Liver (tissue), 9 donors: ENCODE data around the gene PITPNC1. TPM values are rescaled to one million over a fixed set of nuclear protein-coding genes. Genes with fewer than 3 reads are reported as not detected.

Source experiments
- DNase-seq: peaks from one replicate; pipeline ENCODE4 v3.0.0-alpha.2; 2017; ENCODE audit warnings: low spot score
- H3K27ac ChIP-seq, 2 donors: one replicate each; pipeline ENCODE4 v1.7.0; 2013; ENCODE audit warnings: inconsistent platforms in 2 of 2, low read length in 2 of 2, control low read depth in 1 of 2, low read depth in 1 of 2, mild to moderate bottlenecking in 1 of 2
- H3K27me3 ChIP-seq, 4 donors: one replicate each; pipeline versions ENCODE4 v1.6.1 to v1.7.0; 2013; ENCODE audit warnings: low read length in 3 of 4, inconsistent platforms in 1 of 4, mild to moderate bottlenecking in 1 of 4, moderate library complexity in 1 of 4; ENCODE audit not compliant: control insufficient read depth in 4 of 4, insufficient read depth in 4 of 4
- H3K36me3 ChIP-seq, 4 donors: one replicate each; pipeline versions ENCODE4 v1.6.1 to v1.7.0; 2013; ENCODE audit warnings: low read length in 3 of 4, mild to moderate bottlenecking in 3 of 4, low read depth in 1 of 4, moderate library complexity in 1 of 4; ENCODE audit not compliant: control insufficient read depth in 4 of 4, insufficient read depth in 3 of 4
- H3K4me1 ChIP-seq, 4 donors: one replicate each; pipeline versions ENCODE4 v1.6.1 to v1.7.0; 2013; ENCODE audit warnings: low read length in 3 of 4, mild to moderate bottlenecking in 3 of 4, moderate library complexity in 1 of 4; ENCODE audit not compliant: control insufficient read depth in 4 of 4, insufficient read depth in 4 of 4
- H3K4me3 ChIP-seq, 3 donors: one replicate each; pipeline versions ENCODE4 v1.6.1 to v1.7.0; 2013; ENCODE audit warnings: low read length in 3 of 3, control low read depth in 1 of 3, low read depth in 1 of 3, mild to moderate bottlenecking in 1 of 3
- H3K9ac ChIP-seq, 2 donors: one replicate each; pipeline ENCODE4 v1.7.0; 2013; ENCODE audit warnings: low read length in 2 of 2, mild to moderate bottlenecking in 2 of 2, moderate library complexity in 2 of 2, control low read depth in 1 of 2, low read depth in 1 of 2
- H3K9me3 ChIP-seq, 4 donors: one replicate each; pipeline versions ENCODE4 v1.6.1 to v1.7.0; 2013; ENCODE audit warnings: low read length in 3 of 4; ENCODE audit not compliant: control insufficient read depth in 4 of 4
- CTCF ChIP-seq: fragments of 150-350 bp; IDR thresholded peaks from 2 replicates; pipeline ENCODE4 v1.5.1; 2017; ENCODE audit warnings: improper control_type of control experiment, low read depth, low read length; ENCODE audit not compliant: missing input control
- HNF4A ChIP-seq, 2 donors: conservative IDR thresholded peaks; 2 replicates each; pipeline ENCODE4 v1.6.1; 2016; ENCODE audit warnings: antibody characterized with exemption in 2 of 2, mild to moderate bottlenecking in 2 of 2
- MAX ChIP-seq: IDR thresholded peaks from 2 replicates; pipeline ENCODE4 v1.6.1; 2016; ENCODE audit warnings: antibody characterized with exemption
- RAD21 ChIP-seq, 2 donors: IDR thresholded peaks; 2 replicates each; pipeline ENCODE4 v1.6.1; 2016; ENCODE audit warnings: antibody characterized with exemption in 2 of 2, mild to moderate bottlenecking in 2 of 2
- RXRA ChIP-seq, 2 donors: IDR thresholded peaks; 2 replicates each; pipeline ENCODE4 v1.6.1; 2017 to 2018; ENCODE audit warnings: antibody characterized with exemption in 2 of 2, mild to moderate bottlenecking in 1 of 2
- YY1 ChIP-seq: IDR thresholded peaks from 2 replicates; pipeline ENCODE4 v1.6.1; 2016; ENCODE audit warnings: antibody characterized with exemption, mild to moderate bottlenecking
- WGBS: extraction: QIAGEN DNeasy Blood & Tissue Kit; methylation state at CpG from one replicate; pipeline ENCODE4 v1.1.7; 2013; 5-methylcytosine and 5-hydroxymethylcytosine counted together
- polyA plus RNA-seq, 2 donors: library from polyadenylated mRNA; stranded (reverse) in 1 of 2; unstranded in 1 of 2; fragments of 200-250 nt in 1 of 2; fragments of >200 nt in 1 of 2; fragmentation: Nextera tagmentation in 1 of 2; extraction: Ambion mirVana in 1 of 2; gene quantifications; one replicate each; pipeline versions ENCODE4 v1.2.1 to v1.2.3, GENCODE V29; 2013 to 2015
- total RNA-seq, 2 donors: library from RNA; depleted of rRNA; stranded (reverse); fragments of >200 nt; gene quantifications; one replicate each; pipeline ENCODE4 v1.2.3, GENCODE V29; 2014
- TF ChIP-seq, protein P1 (sequence below): IDR thresholded peaks from 2 replicates; pipeline ENCODE4 v1.6.1; 2016; ENCODE audit warnings: antibody characterized with exemption, mild to moderate bottlenecking
- TF ChIP-seq, protein P2 (sequence below): IDR thresholded peaks from 2 replicates; pipeline ENCODE4 v1.6.1; 2016; ENCODE audit warnings: antibody characterized with exemption
- donor health status: healthy.
- donor health status: healthy.
- donor health status: healthy.
- donor health status: healthy.
- donor health status: healthy.

Gene PITPNC1
- total and polyA plus RNA-seq, 4 donors = 2.3 to 10.2 (median 5.7) TPM

- H3K9ac ChIP-seq = no peak overlapping the region
- H3K27ac ChIP-seq = no peak overlapping the region
- peaks cover 0 to 2% (median 0%) of the 10 kb centered on the region in 4 donors for H3K36me3 ChIP-seq
- TF ChIP-seq MAX (no peak), YY1 (no peak), RAD21 (IDR thresholded peaks at IDR 0.05) (no peak)
- TF ChIP-seq, protein P1, sequence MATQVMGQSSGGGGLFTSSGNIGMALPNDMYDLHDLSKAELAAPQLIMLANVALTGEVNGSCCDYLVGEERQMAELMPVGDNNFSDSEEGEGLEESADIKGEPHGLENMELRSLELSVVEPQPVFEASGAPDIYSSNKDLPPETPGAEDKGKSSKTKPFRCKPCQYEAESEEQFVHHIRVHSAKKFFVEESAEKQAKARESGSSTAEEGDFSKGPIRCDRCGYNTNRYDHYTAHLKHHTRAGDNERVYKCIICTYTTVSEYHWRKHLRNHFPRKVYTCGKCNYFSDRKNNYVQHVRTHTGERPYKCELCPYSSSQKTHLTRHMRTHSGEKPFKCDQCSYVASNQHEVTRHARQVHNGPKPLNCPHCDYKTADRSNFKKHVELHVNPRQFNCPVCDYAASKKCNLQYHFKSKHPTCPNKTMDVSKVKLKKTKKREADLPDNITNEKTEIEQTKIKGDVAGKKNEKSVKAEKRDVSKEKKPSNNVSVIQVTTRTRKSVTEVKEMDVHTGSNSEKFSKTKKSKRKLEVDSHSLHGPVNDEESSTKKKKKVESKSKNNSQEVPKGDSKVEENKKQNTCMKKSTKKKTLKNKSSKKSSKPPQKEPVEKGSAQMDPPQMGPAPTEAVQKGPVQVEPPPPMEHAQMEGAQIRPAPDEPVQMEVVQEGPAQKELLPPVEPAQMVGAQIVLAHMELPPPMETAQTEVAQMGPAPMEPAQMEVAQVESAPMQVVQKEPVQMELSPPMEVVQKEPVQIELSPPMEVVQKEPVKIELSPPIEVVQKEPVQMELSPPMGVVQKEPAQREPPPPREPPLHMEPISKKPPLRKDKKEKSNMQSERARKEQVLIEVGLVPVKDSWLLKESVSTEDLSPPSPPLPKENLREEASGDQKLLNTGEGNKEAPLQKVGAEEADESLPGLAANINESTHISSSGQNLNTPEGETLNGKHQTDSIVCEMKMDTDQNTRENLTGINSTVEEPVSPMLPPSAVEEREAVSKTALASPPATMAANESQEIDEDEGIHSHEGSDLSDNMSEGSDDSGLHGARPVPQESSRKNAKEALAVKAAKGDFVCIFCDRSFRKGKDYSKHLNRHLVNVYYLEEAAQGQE = no peak
- H3K4me3 ChIP-seq = no peak overlapping the region
- DNase-seq = no peak
- no peaks in the 10 kb centered on the region for H3K27me3 ChIP-seq
- H3K9me3 ChIP-seq = peaks cover 0 to 10% (median 5%) of the 10 kb centered on the region in 4 donors
- no peaks in the 10 kb centered on the region for H3K4me1 ChIP-seq
Measured at GRCh38 chr17:67662712-67663111, 285.6 kb downstream of the PITPNC1 start.

DNA sequence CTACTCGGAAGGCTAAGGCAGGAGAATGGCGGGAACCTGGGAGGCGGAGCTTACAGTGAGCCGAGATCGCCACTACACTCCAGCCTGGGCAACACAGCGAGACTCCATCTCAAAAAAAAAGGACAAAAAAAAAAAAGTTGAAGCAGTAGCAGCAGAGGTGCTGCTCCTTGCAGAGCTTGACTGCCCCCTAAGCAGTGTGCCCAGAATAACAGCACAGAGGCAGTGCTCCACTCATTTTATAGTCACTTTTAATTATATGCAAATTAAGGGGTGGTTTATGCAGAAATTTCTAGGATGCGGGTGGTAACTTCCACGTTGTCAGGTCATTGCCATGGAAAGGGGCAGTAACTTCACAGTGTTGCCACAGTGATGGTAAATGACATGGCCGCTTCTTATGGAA lies 286.4 kb downstream of the PITPNC1 start:
- no peaks in the 10 kb centered on the region for H3K27me3 ChIP-seq
- TF ChIP-seq, protein P2, sequence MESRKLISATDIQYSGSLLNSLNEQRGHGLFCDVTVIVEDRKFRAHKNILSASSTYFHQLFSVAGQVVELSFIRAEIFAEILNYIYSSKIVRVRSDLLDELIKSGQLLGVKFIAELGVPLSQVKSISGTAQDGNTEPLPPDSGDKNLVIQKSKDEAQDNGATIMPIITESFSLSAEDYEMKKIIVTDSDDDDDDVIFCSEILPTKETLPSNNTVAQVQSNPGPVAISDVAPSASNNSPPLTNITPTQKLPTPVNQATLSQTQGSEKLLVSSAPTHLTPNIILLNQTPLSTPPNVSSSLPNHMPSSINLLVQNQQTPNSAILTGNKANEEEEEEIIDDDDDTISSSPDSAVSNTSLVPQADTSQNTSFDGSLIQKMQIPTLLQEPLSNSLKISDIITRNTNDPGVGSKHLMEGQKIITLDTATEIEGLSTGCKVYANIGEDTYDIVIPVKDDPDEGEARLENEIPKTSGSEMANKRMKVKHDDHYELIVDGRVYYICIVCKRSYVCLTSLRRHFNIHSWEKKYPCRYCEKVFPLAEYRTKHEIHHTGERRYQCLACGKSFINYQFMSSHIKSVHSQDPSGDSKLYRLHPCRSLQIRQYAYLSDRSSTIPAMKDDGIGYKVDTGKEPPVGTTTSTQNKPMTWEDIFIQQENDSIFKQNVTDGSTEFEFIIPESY = no peak
- no peak for TF ChIP-seq CTCF
- TF ChIP-seq, protein P1 = no peak
- no peak for TF ChIP-seq HNF4A (conservative IDR thresholded peaks at IDR 0.05)
- no peak for TF ChIP-seq YY1
- TF ChIP-seq RXRA (IDR thresholded peaks at IDR 0.05) = no peak
- H3K4me1 ChIP-seq = no peaks in the 10 kb centered on the region
- H3K36me3 ChIP-seq = peaks cover 0 to 2% (median 0%) of the 10 kb centered on the region in 4 donors
- 95% methylated on average over 9 of the region's 9 CpGs for WGBS
- H3K4me3 ChIP-seq = no peak overlapping the region
- H3K9me3 ChIP-seq = peaks cover 0 to 6% (median 3%) of the 10 kb centered on the region in 4 donors
- no peak overlapping the region for H3K9ac ChIP-seq
- H3K27ac ChIP-seq = no peak overlapping the region
- DNase-seq = no peak
